HepG2 (cell line): Measurements from ENCODE around the gene ZNF792. TPM values are rescaled to one million over a fixed set of nuclear protein-coding genes. Genes with fewer than 3 reads are reported as not detected.
A peak's percentile ranks its signal among the peaks of the same experiment; 100 is the strongest.
"Not testable (repeated sequence)": the region's sequence is repeated elsewhere in the genome, so short reads cannot be mapped to it uniquely, and the experiment has no call there.

Source experiments
- ATAC-seq: fragments of 200-7000 bp; cut with Tn5 transposase; 3 replicates; pipeline ENCODE4 v1.9.1; 2020; ENCODE audit warnings: mild to moderate bottlenecking, moderate library complexity
- BruUV-seq: library from RNA; stranded (reverse); fragments of 400-500 nt; replicated peaks from 2 replicates; lab custom pipeline; 2021; lab: Mats Ljungman, UMichigan
- CTCF ChIA-PET: fragments of 300-600 bp; formaldehyde crosslinking; extraction: SDS; loops from one replicate; lab custom pipeline; 2021; ENCODE audit warnings: low total read pairs, inconsistent platforms, low intra/inter-chr PET ratio; lab: Yijun Ruan, JAX
- POLR2A ChIA-PET: fragments of 350-600 bp; sonication (Branson Sonifier 250); formaldehyde crosslinking; loops from one replicate; lab custom pipeline; 2020; ENCODE audit warnings: antibody characterized with exemption, inconsistent platforms; lab: Yijun Ruan, JAX
- DNase-seq: peaks from one replicate; pipeline ENCODE4 v3.0.0-alpha.2; 2015; ENCODE audit warnings: low spot score
- FAIRE-seq: peaks from 3 replicates; lab custom pipeline; 2011; peaks lifted over from hg19 to GRCh38; lab: Jason Lieb, UNC
- H2AFZ ChIP-seq: one replicate; pipeline ENCODE4 v1.6.1; 2011; ENCODE audit warnings: low read length, inconsistent platforms
- H3K27ac ChIP-seq: fragments of 300-600 bp; 3 replicates; pipeline ENCODE4 v1.8.0; 2011; ENCODE audit warnings: mixed run types, mild to moderate bottlenecking, mixed read lengths, low read length, inconsistent platforms; ENCODE audit not compliant: insufficient read depth; ENCODE audit errors: extremely low read length
- H3K27me3 ChIP-seq, 2 experiments: fragments of 200-600 bp in 1 of 2; 2 replicates in 1 of 2; 3 replicates in 1 of 2; pipeline versions ENCODE4 v1.6.0 to v1.8.0; 2011; ENCODE audit warnings: low read length in 2 of 2, mild to moderate bottlenecking in 2 of 2, moderate library complexity in 2 of 2, inconsistent platforms in 1 of 2; ENCODE audit not compliant: insufficient read depth in 2 of 2, control insufficient read depth in 1 of 2
- H3K36me3 ChIP-seq, 2 experiments: fragments of 200-600 bp in 1 of 2; replicated peaks in 1 of 2; 2 replicates in 1 of 2; 3 replicates in 1 of 2; pipeline versions ENCODE4 v1.5.1 to v1.8.0; 2011; ENCODE audit warnings: low read length in 2 of 2, inconsistent platforms in 1 of 2; ENCODE audit not compliant: insufficient read depth in 2 of 2, control insufficient read depth in 1 of 2
- H3K4me1 ChIP-seq: 2 replicates; pipeline ENCODE4 v1.5.1; 2012; ENCODE audit warnings: low read length, inconsistent platforms; ENCODE audit not compliant: insufficient read depth
- H3K4me2 ChIP-seq: 2 replicates; pipeline ENCODE4 v1.6.0; 2011; ENCODE audit warnings: low read depth, low read length, inconsistent platforms
- H3K4me3 ChIP-seq, 3 experiments: fragments of 200-600 bp in 1 of 3; sonication (generic), shearing (Covaris generic) in 1 of 3; replicated peaks in 1 of 3; 2 replicates each; pipeline ENCODE4 v1.5.1; 2011 to 2016; ENCODE audit warnings: low read length in 3 of 3, inconsistent platforms in 2 of 3, low read depth in 2 of 3, mild to moderate bottlenecking in 2 of 3, control low read depth in 1 of 3, mixed read lengths in 1 of 3; ENCODE audit not compliant: insufficient read depth in 1 of 3
- H3K79me2 ChIP-seq: one replicate; pipeline ENCODE4 v1.6.1; 2011; ENCODE audit warnings: low read length, inconsistent platforms; ENCODE audit not compliant: insufficient read depth
- H3K9ac ChIP-seq: 2 replicates; pipeline ENCODE4 v1.6.0; 2011; ENCODE audit warnings: mild to moderate bottlenecking, low read depth, low read length, inconsistent platforms; ENCODE audit not compliant: insufficient read depth
- H3K9me3 ChIP-seq: 2 replicates; pipeline ENCODE4 v1.5.1; 2012; ENCODE audit warnings: mild to moderate bottlenecking, low read length
- H4K20me1 ChIP-seq: 2 replicates; pipeline ENCODE4 v1.6.0; 2011; ENCODE audit warnings: inconsistent platforms, mild to moderate bottlenecking, low read length, moderate library complexity; ENCODE audit not compliant: insufficient read depth
- HES4 ChIP-seq: sonication (generic); formaldehyde crosslinking; IDR thresholded peaks from 2 replicates; pipeline ENCODE4 v1.9.0; 2021; ENCODE audit warnings: mild to moderate bottlenecking, missing genetic modification reagents, borderline replicate concordance
- SRSF4 ChIP-seq: fragments of 200-400 bp; formaldehyde crosslinking; IDR thresholded peaks from one replicate; pipeline ENCODE4 v1.6.1; 2018; ENCODE audit warnings: mild to moderate bottlenecking, low read depth, low read length, moderate library complexity; ENCODE audit not compliant: poor library complexity, severe bottlenecking
- ZNF562 ChIP-seq: sonication (generic); formaldehyde crosslinking; IDR thresholded peaks from 2 replicates; pipeline ENCODE4 v1.8.0; 2022; ENCODE audit warnings: missing genetic modification reagents, borderline replicate concordance
- ZNF670 ChIP-seq: sonication (generic); formaldehyde crosslinking; IDR thresholded peaks from 2 replicates; pipeline ENCODE4 v1.8.0; 2022; ENCODE audit warnings: mild to moderate bottlenecking, missing genetic modification reagents, borderline replicate concordance
- WGBS: methylation state at CpG from one replicate; pipeline ENCODE4 v1.1.6; 2017; ENCODE audit warnings: low lambda C conversion rate; 5-methylcytosine and 5-hydroxymethylcytosine counted together
- in situ Hi-C: cut with HindIII; loops from 2 replicates; pipeline ENCODE4 v1.10.0; 2017; ENCODE audit warnings: low pct_unique_long_range_greater_than_20kb; ENCODE audit not compliant: extremely low pct_ligation_motif_present
- intact Hi-C: fragments of 100-400 bp; cut with micrococcal nuclease; formaldehyde crosslinking; loops from one replicate; pipeline ENCODE4 v1.10.0; 2022; ENCODE audit not compliant: unreplicated experiment
- polyA plus RNA-seq, 8 experiments: library from polyadenylated mRNA; depleted of rRNA in 3 of 8; stranded (reverse) in 7 of 8; unstranded in 1 of 8; fragments of >200 nt; fragmentation: Illumina TruSeq in 4 of 8; extraction: Trizol in 4 of 8; gene quantifications; 2 replicates each; pipeline versions ENCODE4 v1.2.1 to v1.2.3, GENCODE V29; 2011 to 2016; ENCODE audit warnings: low read depth in 4 of 8, missing spikeins in 1 of 8, mixed read lengths in 1 of 8; ENCODE audit not compliant: insufficient read depth in 1 of 8
- total RNA-seq, 5 experiments: library from RNA; depleted of rRNA; stranded (reverse); fragments of >200 nt; fragmentation: Illumina TruSeq; extraction: Trizol; gene quantifications; 2 replicates each; pipeline ENCODE4 v1.2.3, GENCODE V29; 2016; ENCODE audit warnings: low read depth in 1 of 5
- TF ChIP-seq, protein P1 (sequence below): sonication (generic); formaldehyde crosslinking; IDR thresholded peaks from 2 replicates; pipeline ENCODE4 v1.4.0; 2020; ENCODE audit warnings: mild to moderate bottlenecking, low read depth, missing genetic modification reagents
- TF ChIP-seq, protein P2 (sequence below): IDR thresholded peaks from 2 replicates; pipeline ENCODE4 v1.6.1; 2018; ENCODE audit warnings: missing genetic modification reagents

The ZNF792 gene
- total and polyA plus RNA-seq, 2 of the 13 experiments (the other 11 are each of a cell fraction or from before 2014, with no cell fraction given): 5.5 to 11.5 TPM

DNA sequence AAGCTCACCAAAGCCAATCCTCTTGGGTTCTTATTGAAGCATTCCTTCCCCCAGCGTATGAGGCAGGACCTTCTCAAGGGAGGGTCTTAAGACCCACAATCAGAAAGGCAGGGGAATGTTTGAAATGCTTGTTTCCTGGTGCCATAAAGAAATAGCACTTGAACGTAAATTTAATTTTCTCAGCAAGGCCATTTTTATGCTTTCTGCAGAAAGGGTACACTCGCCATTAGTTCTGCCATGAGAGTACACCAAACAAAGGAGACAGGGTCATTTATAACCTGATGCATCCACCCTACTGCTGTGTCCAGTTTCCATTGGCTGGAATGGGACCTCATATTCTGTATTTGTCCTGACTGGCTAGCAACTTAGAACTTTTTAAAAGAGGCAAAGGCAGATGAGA, 46.9 kb downstream of the ZNF792 start:
- intact Hi-C loops, POLR2A ChIA-PET, in situ Hi-C loops: not testable (repeated sequence)

DNA sequence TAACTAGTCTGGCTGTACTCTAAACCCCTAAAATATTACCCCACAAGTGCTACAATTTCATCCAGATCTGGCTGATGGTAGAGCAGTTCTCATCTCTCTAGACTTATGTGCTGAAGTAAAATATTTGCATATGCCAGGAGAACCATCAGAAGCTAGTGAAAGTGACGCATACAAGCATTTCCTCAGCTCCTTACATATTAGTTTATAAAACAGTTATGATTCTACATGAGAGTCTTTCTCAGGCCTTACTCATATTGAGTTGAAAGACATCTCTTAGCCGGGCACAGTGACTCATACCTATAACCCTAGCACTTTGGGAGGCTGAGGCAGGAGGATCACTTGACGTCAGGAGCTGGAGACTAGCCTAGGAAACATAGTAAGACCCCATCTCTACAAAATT, 53.3 kb downstream of the ZNF792 start:
- Histone ChIP-seq H3K9ac (no peak overlapping the region), H3K36me3 (no peaks in the 10 kb centered on the region), H3K27me3 (peaks cover 1 to 6% of the 10 kb centered on the region in 2 experiments; a peak in 1 of 5 replicates), H3K4me1 (no peaks in the 10 kb centered on the region), H3K4me3 (no peak overlapping the region), H3K27ac (no peak overlapping the region), H3K9me3 (no peaks in the 10 kb centered on the region), H3K79me2 (no peaks in the 10 kb centered on the region), H4K20me1 (no peaks in the 10 kb centered on the region), H2AFZ (no peak overlapping the region), H3K4me2 (no peak overlapping the region)
- BruUV-seq: no TSS peak
- ChIA-PET POLR2A (no interaction called here), CTCF (no interaction called here)
- in situ Hi-C loops (no loop called here), intact Hi-C loops (no loop called here)
- DNase-seq (no peak), ATAC-seq (no peak), FAIRE-seq (no peak)
- TF ChIP-seq SRSF4: no peak
- TF ChIP-seq HES4 (CRISPR knock-in tag): no peak
- TF ChIP-seq, protein P1, sequence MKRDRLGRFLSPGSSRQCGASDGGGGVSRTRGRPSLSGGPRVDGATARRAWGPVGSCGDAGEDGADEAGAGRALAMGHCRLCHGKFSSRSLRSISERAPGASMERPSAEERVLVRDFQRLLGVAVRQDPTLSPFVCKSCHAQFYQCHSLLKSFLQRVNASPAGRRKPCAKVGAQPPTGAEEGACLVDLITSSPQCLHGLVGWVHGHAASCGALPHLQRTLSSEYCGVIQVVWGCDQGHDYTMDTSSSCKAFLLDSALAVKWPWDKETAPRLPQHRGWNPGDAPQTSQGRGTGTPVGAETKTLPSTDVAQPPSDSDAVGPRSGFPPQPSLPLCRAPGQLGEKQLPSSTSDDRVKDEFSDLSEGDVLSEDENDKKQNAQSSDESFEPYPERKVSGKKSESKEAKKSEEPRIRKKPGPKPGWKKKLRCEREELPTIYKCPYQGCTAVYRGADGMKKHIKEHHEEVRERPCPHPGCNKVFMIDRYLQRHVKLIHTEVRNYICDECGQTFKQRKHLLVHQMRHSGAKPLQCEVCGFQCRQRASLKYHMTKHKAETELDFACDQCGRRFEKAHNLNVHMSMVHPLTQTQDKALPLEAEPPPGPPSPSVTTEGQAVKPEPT: no peak
- TF ChIP-seq, protein P2, sequence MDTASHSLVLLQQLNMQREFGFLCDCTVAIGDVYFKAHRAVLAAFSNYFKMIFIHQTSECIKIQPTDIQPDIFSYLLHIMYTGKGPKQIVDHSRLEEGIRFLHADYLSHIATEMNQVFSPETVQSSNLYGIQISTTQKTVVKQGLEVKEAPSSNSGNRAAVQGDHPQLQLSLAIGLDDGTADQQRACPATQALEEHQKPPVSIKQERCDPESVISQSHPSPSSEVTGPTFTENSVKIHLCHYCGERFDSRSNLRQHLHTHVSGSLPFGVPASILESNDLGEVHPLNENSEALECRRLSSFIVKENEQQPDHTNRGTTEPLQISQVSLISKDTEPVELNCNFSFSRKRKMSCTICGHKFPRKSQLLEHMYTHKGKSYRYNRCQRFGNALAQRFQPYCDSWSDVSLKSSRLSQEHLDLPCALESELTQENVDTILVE (CRISPR knock-in tag): no peak
- no peak for TF ChIP-seq ZNF670 (CRISPR knock-in tag)
- 33% methylated on average over 3 of the region's 3 CpGs for WGBS

More for the DNA sequence above, 46.9 kb downstream of the ZNF792 start:
- H3K36me3 ChIP-seq, H3K9ac ChIP-seq, CTCF ChIA-PET, DNase-seq, H4K20me1 ChIP-seq, FAIRE-seq, BruUV-seq, ATAC-seq, H3K27me3 ChIP-seq, H3K4me3 ChIP-seq, H2AFZ ChIP-seq, H3K27ac ChIP-seq, H3K4me2 ChIP-seq, H3K79me2 ChIP-seq: not testable (repeated sequence)
- H3K9me3 ChIP-seq: peaks cover 34% of the 10 kb centered on the region
- H3K4me1 ChIP-seq: peaks cover 15% of the 10 kb centered on the region
- 0 out of 2 replicates have a peak, but pooled peaks have one; percentile 80 for TF ChIP-seq ZNF562
- 5% methylated on average over 3 of the region's 3 CpGs for WGBS
